H1 (cell line): ENCODE measurements around the gene DBNL. TPM values are rescaled to one million over a fixed set of nuclear protein-coding genes. Genes with fewer than 3 reads are reported as not detected.
"Not testable (repeated sequence)": the region's sequence is repeated elsewhere in the genome, so short reads cannot be mapped to it uniquely, and the experiment has no call there.

ENCODE experiments used
- CTCF ChIA-PET: fragments of 300-600 bp; sonication (Branson Sonifier 250); formaldehyde crosslinking; loops from one replicate; lab custom pipeline; 2021; ENCODE audit not compliant: partially characterized antibody; lab: Charles Lee
- POLR2A ChIA-PET: fragments of 300-600 bp; sonication (Branson Sonifier 250); formaldehyde crosslinking; loops from one replicate; lab custom pipeline; 2021; ENCODE audit warnings: inconsistent platforms; ENCODE audit not compliant: partially characterized antibody; lab: Charles Lee
- DNase-seq, 2 experiments: peaks; one replicate each; pipeline versions ENCODE4 v3.0.0 to v3.0.0-alpha.2; 2010 to 2022; ENCODE audit warnings: low spot score in 2 of 2, low read depth in 1 of 2, mixed read lengths in 1 of 2
- FAIRE-seq: peaks from 2 replicates; lab custom pipeline; 2011; peaks lifted over from hg19 to GRCh38; lab: Jason Lieb, UNC
- H2AFZ ChIP-seq: 2 replicates; pipeline ENCODE4 v1.8.1; 2012; ENCODE audit warnings: low read length, inconsistent platforms
- H2AK5ac ChIP-seq: 2 replicates; pipeline ENCODE4 v1.6.1; 2013; ENCODE audit warnings: low read depth, low read length
- H2BK120ac ChIP-seq: replicated peaks from 2 replicates; pipeline ENCODE3; 2013; ENCODE audit warnings: low read depth, low read length, inconsistent platforms
- H2BK12ac ChIP-seq: 2 replicates; pipeline ENCODE4 v1.6.1; 2013; ENCODE audit warnings: low read depth, low read length
- H2BK15ac ChIP-seq: 2 replicates; pipeline ENCODE4 v1.6.1; 2013; ENCODE audit warnings: low read length
- H2BK20ac ChIP-seq: 2 replicates; pipeline ENCODE4 v1.6.1; 2013; ENCODE audit warnings: low read length
- H2BK5ac ChIP-seq: 2 replicates; pipeline ENCODE4 v1.6.1; 2013; ENCODE audit warnings: low read depth, low read length
- H3K14ac ChIP-seq: 2 replicates; pipeline ENCODE4 v1.6.1; 2013; ENCODE audit warnings: inconsistent platforms; ENCODE audit not compliant: insufficient read length
- H3K18ac ChIP-seq: 2 replicates; pipeline ENCODE4 v1.6.1; 2013; ENCODE audit warnings: low read length; ENCODE audit errors: extremely low read depth
- H3K23ac ChIP-seq: 2 replicates; pipeline ENCODE4 v1.6.1; 2013; ENCODE audit warnings: inconsistent platforms; ENCODE audit not compliant: insufficient read length
- H3K23me2 ChIP-seq: 2 replicates; pipeline ENCODE4 v1.6.1; 2013; ENCODE audit warnings: low read depth, low read length
- H3K27ac ChIP-seq: 2 replicates; pipeline ENCODE4 v1.6.1; 2011; ENCODE audit warnings: low read depth, low read length, inconsistent platforms
- H3K27me3 ChIP-seq, 4 experiments: replicated peaks in 1 of 4; 1 replicate in 1 of 4; 2 replicates in 3 of 4; pipeline versions ENCODE4 v1.6.1 to v1.8.1; 2011 to 2013; ENCODE audit warnings: low read length in 3 of 4, mild to moderate bottlenecking in 3 of 4, inconsistent platforms in 2 of 4, mixed read lengths in 2 of 4, moderate library complexity in 1 of 4; ENCODE audit not compliant: control insufficient read depth in 3 of 4, insufficient read depth in 3 of 4; ENCODE audit errors: extremely low read depth in 1 of 4
- H3K36me3 ChIP-seq, 4 experiments: 2 replicates each; pipeline versions ENCODE4 v1.6.1 to v1.8.1; 2011 to 2013; ENCODE audit warnings: mild to moderate bottlenecking in 4 of 4, low read length in 3 of 4, moderate library complexity in 2 of 4, control low read depth in 1 of 4, inconsistent platforms in 1 of 4; ENCODE audit not compliant: insufficient read depth in 4 of 4, control insufficient read depth in 2 of 4
- H3K4ac ChIP-seq: replicated peaks from 2 replicates; pipeline ENCODE3; 2013; ENCODE audit warnings: low read length, low read depth, mixed read lengths, inconsistent platforms; ENCODE audit not compliant: insufficient read length
- H3K4me1 ChIP-seq, 4 experiments: replicated peaks in 1 of 4; 1 replicate in 1 of 4; 2 replicates in 3 of 4; pipeline versions ENCODE4 v1.6.1 to v1.8.1; 2011 to 2013; ENCODE audit warnings: low read length in 3 of 4, inconsistent platforms in 2 of 4, mixed read lengths in 1 of 4; ENCODE audit not compliant: insufficient read depth in 4 of 4, control insufficient read depth in 3 of 4
- H3K4me2 ChIP-seq, 2 experiments: 2 replicates each; pipeline versions ENCODE4 v1.6.1 to v1.8.1; 2011 to 2013; ENCODE audit warnings: low read depth in 2 of 2, low read length in 2 of 2, control low read depth in 1 of 2, inconsistent platforms in 1 of 2, mild to moderate bottlenecking in 1 of 2; ENCODE audit not compliant: insufficient read depth in 1 of 2
- H3K4me3 ChIP-seq, 4 experiments: fragments of 200-600, 300-600 bp in 1 of 4; sonication (generic), shearing (Covaris generic), sonication (Bioruptor Twin) in 1 of 4; 2 replicates each; pipeline versions ENCODE4 v1.5.1 to v1.8.1; 2011 to 2016; ENCODE audit warnings: low read length in 4 of 4, low read depth in 3 of 4, control low read depth in 2 of 4, inconsistent platforms in 2 of 4, mild to moderate bottlenecking in 2 of 4, mixed read lengths in 1 of 4, moderate library complexity in 1 of 4; ENCODE audit not compliant: insufficient read depth in 2 of 4; ENCODE audit errors: extremely low read depth in 1 of 4
- H3K56ac ChIP-seq: replicated peaks from 2 replicates; pipeline ENCODE3; 2013; ENCODE audit warnings: low read depth, mild to moderate bottlenecking, mixed read lengths, low read length, inconsistent platforms; ENCODE audit not compliant: insufficient read length
- H3K79me1 ChIP-seq: 2 replicates; pipeline ENCODE4 v1.6.1; 2013; ENCODE audit warnings: low read depth, low read length, control low read depth
- H3K79me2 ChIP-seq, 2 experiments: 2 replicates each; pipeline versions ENCODE4 v1.6.1 to v1.8.1; 2012 to 2013; ENCODE audit warnings: low read length in 2 of 2, mild to moderate bottlenecking in 2 of 2, inconsistent platforms in 1 of 2; ENCODE audit not compliant: insufficient read depth in 2 of 2, control insufficient read depth in 1 of 2
- H3K9ac ChIP-seq, 4 experiments: replicated peaks in 1 of 4; 1 replicate in 1 of 4; 2 replicates in 3 of 4; pipeline versions ENCODE4 v1.6.1 to v1.8.1; 2011 to 2013; ENCODE audit warnings: low read depth in 3 of 4, low read length in 3 of 4, control low read depth in 2 of 4, mild to moderate bottlenecking in 2 of 4, moderate library complexity in 2 of 4, inconsistent platforms in 1 of 4; ENCODE audit errors: extremely low read depth in 1 of 4
- H3K9me3 ChIP-seq, 2 experiments: 2 replicates each; pipeline versions ENCODE4 v1.6.1 to v1.8.1; 2012 to 2013; ENCODE audit warnings: mild to moderate bottlenecking in 2 of 2, moderate library complexity in 2 of 2, control low read depth in 1 of 2, inconsistent platforms in 1 of 2, low read depth in 1 of 2, low read length in 1 of 2, mixed read lengths in 1 of 2; ENCODE audit not compliant: insufficient read depth in 2 of 2
- H4K20me1 ChIP-seq, 2 experiments: replicated peaks in 1 of 2; 2 replicates each; pipeline versions ENCODE3 to v1.8.1; 2011 to 2013; ENCODE audit warnings: inconsistent platforms in 2 of 2, low read length in 2 of 2, mild to moderate bottlenecking in 1 of 2; ENCODE audit not compliant: insufficient read depth in 2 of 2, control insufficient read depth in 1 of 2
- H4K5ac ChIP-seq: 2 replicates; pipeline ENCODE4 v1.6.1; 2013; ENCODE audit warnings: low read length, low read depth, mixed read lengths, inconsistent platforms; ENCODE audit not compliant: insufficient read length
- H4K8ac ChIP-seq: 2 replicates; pipeline ENCODE4 v1.8.0; 2013; ENCODE audit warnings: mild to moderate bottlenecking, moderate library complexity, low read length, inconsistent platforms; ENCODE audit not compliant: insufficient read depth; ENCODE audit errors: extremely low read depth
- H4K91ac ChIP-seq: replicated peaks from 2 replicates; pipeline ENCODE3; 2013; ENCODE audit warnings: low read length, mixed read lengths, inconsistent platforms; ENCODE audit not compliant: insufficient read length
- MAX ChIP-seq: IDR thresholded peaks from 2 replicates; pipeline ENCODE4 v1.6.1; 2012; ENCODE audit warnings: inconsistent platforms
- SAP30 ChIP-seq: fragments of 300-600 bp; sonication (generic); IDR thresholded peaks from 2 replicates; pipeline ENCODE4 v1.7.1; 2012; ENCODE audit warnings: low read length, moderate library complexity, mild to moderate bottlenecking, inconsistent platforms; ENCODE audit not compliant: insufficient read depth, insufficient replicate concordance
- SIN3A ChIP-seq, 2 experiments: IDR thresholded peaks in 1 of 2; conservative IDR thresholded peaks in 1 of 2; 2 replicates each; pipeline ENCODE4 v1.6.1; 2011 to 2012; ENCODE audit warnings: low read length in 2 of 2, improper control_type of control experiment in 1 of 2, low read depth in 1 of 2, mild to moderate bottlenecking in 1 of 2
- WGBS, 2 experiments: shearing (Covaris generic) in 1 of 2; methylation state at CpG; one replicate each; pipeline versions ENCODE4 v1.1.6 to v1.1.7; 2013 to 2015; ENCODE audit warnings: low lambda C conversion rate in 2 of 2, mixed read lengths in 2 of 2, inconsistent platforms in 1 of 2, low coverage in 1 of 2, missing lambda C conversion rate in 1 of 2; ENCODE audit not compliant: insufficient replicate concordance in 2 of 2, insufficient coverage in 1 of 2, insufficient read length in 1 of 2; ENCODE audit errors: extremely low coverage in 1 of 2, missing lambda C conversion rate in 1 of 2; 5-methylcytosine and 5-hydroxymethylcytosine counted together
- polyA plus RNA-seq, 7 experiments: library from polyadenylated mRNA; depleted of rRNA in 3 of 7; stranded (reverse) in 5 of 7; unstranded in 2 of 7; fragments of >200 nt in 5 of 7; fragments of 200-250 nt in 2 of 7; gene quantifications; 1 replicate in 5 of 7; 2 replicates in 1 of 7; 4 replicates in 1 of 7; pipeline versions ENCODE4 v1.2.1 to v1.2.3, GENCODE V29; 2011 to 2013; ENCODE audit warnings: missing spikeins in 2 of 7, mixed read lengths in 2 of 7
- total RNA-seq: library from RNA; stranded (reverse); fragmentation: NEBNext Ultra II Directional; extraction: Animal tissue kit (Norgen Biotek cat#: 25700); gene quantifications from 2 replicates; pipeline ENCODE4 v1.2.1, GENCODE V29; 2021

DBNL gene
- total and polyA plus RNA-seq, 2 of the 8 experiments (the other 6 are each of a cell fraction or from before 2014, with no cell fraction given) = 30.9 to 56.6 TPM

GRCh38 chr7:44038961-44039558 is 5.4 kb upstream of the DBNL start:
- H3K79me2 ChIP-seq, H2AFZ ChIP-seq, H4K91ac ChIP-seq, H3K4me1 ChIP-seq, H2BK5ac ChIP-seq, H3K18ac ChIP-seq, POLR2A ChIA-PET, H2BK15ac ChIP-seq, H4K8ac ChIP-seq, H3K27ac ChIP-seq, H3K27me3 ChIP-seq, CTCF ChIA-PET, H3K9me3 ChIP-seq, H2AK5ac ChIP-seq, H4K20me1 ChIP-seq, H2BK20ac ChIP-seq, H3K36me3 ChIP-seq, H3K14ac ChIP-seq, H3K23ac ChIP-seq, H2BK12ac ChIP-seq, H3K23me2 ChIP-seq, H2BK120ac ChIP-seq, H3K56ac ChIP-seq, H3K79me1 ChIP-seq, FAIRE-seq, H3K9ac ChIP-seq, H4K5ac ChIP-seq, H3K4ac ChIP-seq: not testable (repeated sequence)
- peak overlapping the region; percentile 72 to 74 for H3K4me2 ChIP-seq
- peak; percentile 13 to 90 for DNase-seq
- H3K4me3 ChIP-seq = peak overlapping the region in 1 of 4 experiments; percentile 47; a peak in 1 of 8 replicates
- TF ChIP-seq SIN3A (conservative IDR thresholded peaks at IDR 0.05 in 1 of 2, IDR thresholded peaks at IDR 0.05 in 1 of 2; ENCODE audit: low read depth in 1 of 2, low read length in 2 of 2) (peak; percentile 70 to 82; a peak in 2 of 4 replicates), SAP30 (peak; percentile 84), MAX (peak; percentile 27; the same call in 1 of the 2 replicates)
- 6% methylated on average over 12 of the region's 26 CpGs; no CpG with 5 or more reads in 1 of the 2 experiments for WGBS, 2 experiments
